AG10803 (cell line): ENCODE data around the gene SERPINH1.

ENCODE experiments used
- DNase-seq: peaks from one replicate; pipeline ENCODE4 v3.0.0; 2010; ENCODE audit warnings: low read depth
- H3K4me3 ChIP-seq: 2 replicates; pipeline ENCODE4 v1.5.1; 2011; ENCODE audit warnings: mild to moderate bottlenecking, low read length, control low read depth
- TF ChIP-seq, protein P1 (sequence below): conservative IDR thresholded peaks from 2 replicates; pipeline ENCODE4 v1.5.1; 2011; ENCODE audit warnings: mild to moderate bottlenecking, low read length, control low read depth, inconsistent platforms

Gene SERPINH1

DNA sequence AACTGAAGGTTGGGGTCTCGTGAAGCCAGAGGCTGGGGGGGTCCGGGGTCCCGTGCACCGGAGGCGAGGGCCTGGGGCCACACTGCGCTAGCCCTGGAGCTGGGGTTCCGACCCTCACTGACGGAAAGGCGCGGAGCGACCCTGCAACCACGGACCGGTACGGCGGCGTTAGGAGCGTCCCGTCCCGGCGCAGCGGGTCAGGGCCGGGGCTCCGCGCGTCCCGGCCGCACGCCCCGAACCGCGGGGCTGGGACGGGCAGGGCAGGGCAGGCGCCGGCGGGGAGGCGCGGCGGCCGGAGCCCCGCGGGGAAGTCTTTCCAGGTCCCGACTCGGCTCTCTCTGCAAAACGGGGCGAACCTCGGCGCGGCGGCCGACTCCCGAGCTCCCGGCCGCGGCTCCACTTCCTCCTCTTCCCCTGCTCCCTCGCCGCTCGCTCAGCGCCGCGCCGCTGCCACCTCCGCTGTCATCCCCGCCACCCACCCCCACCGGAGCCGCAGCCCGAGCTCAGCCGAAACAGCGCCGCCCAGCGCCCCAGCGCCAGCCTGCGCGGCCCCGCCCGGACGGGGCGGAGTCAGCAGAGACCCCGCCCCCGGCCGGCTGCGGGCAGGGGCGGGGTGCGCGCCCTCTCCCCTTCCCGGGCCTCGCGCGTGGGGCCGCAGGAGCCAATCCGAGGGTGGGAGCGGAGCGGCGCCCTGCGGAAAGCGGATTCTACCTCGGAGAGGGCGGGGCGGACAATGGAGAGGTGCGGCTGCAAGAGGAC is 36.4 kb upstream of the SERPINH1 start, which contains the start of gene GDPD5:
Gene GDPD5, minus strand, starts transcription at position 509 of the 759 bp plus-strand sequence. CDS start 48,206 bp downstream, outside the sequence.
- TF ChIP-seq, protein P1, sequence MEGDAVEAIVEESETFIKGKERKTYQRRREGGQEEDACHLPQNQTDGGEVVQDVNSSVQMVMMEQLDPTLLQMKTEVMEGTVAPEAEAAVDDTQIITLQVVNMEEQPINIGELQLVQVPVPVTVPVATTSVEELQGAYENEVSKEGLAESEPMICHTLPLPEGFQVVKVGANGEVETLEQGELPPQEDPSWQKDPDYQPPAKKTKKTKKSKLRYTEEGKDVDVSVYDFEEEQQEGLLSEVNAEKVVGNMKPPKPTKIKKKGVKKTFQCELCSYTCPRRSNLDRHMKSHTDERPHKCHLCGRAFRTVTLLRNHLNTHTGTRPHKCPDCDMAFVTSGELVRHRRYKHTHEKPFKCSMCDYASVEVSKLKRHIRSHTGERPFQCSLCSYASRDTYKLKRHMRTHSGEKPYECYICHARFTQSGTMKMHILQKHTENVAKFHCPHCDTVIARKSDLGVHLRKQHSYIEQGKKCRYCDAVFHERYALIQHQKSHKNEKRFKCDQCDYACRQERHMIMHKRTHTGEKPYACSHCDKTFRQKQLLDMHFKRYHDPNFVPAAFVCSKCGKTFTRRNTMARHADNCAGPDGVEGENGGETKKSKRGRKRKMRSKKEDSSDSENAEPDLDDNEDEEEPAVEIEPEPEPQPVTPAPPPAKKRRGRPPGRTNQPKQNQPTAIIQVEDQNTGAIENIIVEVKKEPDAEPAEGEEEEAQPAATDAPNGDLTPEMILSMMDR, result peak; percentile 32
- peak within 1 kb of the TSS; percentile 86 for H3K4me3 ChIP-seq
- peak; percentile 69 for DNase-seq

GRCh38 chr11:75526192-75526541 is 35.9 kb upstream of the SERPINH1 start:
- peak overlapping the region; percentile 72 for H3K4me3 ChIP-seq
- TF ChIP-seq, protein P1, result no peak
- no peak for DNase-seq

GRCh38 chr11:75527130-75527529 is 34.9 kb upstream of the SERPINH1 start:
- TF ChIP-seq, protein P1, result no peak
- DNase-seq, result no peak
- H3K4me3 ChIP-seq, result no peak overlapping the region

DNA sequence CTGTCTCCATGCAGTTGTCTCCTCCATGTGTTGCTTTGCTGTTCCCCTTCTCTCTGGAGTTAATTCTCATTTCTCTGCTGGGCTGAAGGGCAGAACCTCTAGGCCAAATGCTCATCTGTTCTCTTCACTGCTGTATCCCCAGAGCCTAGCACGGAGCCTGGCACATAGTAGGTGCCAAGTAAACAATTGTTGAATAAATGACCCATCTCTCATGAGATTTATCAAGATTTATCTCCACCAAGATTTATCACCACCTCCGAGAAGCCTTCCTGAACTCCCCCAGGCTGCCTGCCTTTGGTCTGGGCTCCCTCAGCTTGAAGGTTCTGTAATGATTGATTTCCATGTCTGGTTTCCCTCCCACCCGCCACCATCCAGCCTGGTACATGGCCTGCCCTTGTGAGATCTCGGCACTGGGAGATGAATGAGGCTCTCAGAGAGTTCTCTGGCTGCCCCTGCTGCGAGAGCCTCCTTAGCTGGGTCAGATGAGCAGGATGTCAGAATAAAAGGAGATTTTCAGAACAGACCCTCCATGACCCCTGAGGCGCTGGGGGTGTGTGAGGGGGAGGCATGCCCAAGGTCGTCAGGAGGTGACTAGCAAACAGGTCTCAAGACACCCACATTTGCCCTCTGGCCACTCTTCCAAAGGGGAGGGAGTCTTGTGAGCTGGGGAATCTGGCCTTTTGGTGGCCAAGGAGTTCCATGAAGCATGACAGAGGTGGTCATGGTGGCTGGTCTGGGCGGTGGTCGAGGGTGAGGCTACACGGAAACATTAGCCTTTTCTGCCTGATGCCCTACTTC is 33.9 kb upstream of the SERPINH1 start:
- H3K4me3 ChIP-seq, result no peak overlapping the region
- DNase-seq, result no peak
- TF ChIP-seq, protein P1, result no peak

- H3K4me3 ChIP-seq, result no peak overlapping the region
- TF ChIP-seq, protein P1, result no peak
- no peak for DNase-seq
These were observed 31.5 kb upstream of the SERPINH1 start for GRCh38 chr11:75530577-75530976.

DNA sequence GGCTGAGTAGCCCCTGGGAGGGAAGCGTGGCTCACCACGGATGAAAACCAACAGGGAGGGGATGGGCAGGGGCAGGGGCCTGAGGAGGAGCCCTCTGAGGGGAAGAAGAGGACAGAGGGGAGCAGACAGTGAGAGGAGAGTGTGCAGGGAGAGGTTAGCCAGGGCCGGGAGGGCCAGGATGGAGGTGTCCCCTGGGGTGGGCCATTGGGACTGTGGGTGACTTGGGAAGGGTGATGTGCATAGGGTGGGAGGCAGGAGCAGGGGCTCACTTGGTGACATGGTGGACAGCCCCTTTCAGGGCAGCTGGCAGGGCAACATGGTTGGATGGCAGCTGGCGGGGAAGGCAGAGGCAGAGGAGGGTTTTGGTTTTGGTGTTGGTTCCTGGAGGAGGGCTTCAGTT is 30.7 kb upstream of the SERPINH1 start:
- TF ChIP-seq, protein P1, result no peak
- no peak for DNase-seq
- H3K4me3 ChIP-seq, result no peak overlapping the region
